ENCODE measurements around the gene CHMP4B.
"Not testable (repeated sequence)": the region's sequence is repeated elsewhere in the genome, so short reads cannot be mapped to it uniquely, and the experiment has no call there.

Gene CHMP4B

DNA sequence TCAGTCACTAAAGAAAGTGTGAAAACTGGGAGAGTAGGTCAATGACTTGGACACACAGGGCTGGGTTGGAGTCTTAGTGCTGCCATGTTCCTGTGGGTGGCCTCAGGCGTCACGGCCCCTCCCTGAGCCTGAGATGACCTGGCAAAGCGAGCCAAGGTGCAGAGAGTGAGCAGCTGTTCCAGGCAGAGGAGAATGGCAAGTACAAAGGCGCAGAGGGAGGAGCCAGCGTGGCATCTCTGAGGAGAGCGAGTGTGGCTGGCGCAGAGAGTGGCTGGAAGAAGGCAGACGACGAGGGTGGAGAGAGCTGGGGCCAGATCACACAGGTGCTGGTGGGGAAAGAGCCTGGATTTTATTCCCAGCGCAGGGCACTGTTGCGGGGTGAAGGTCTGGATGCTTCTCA lies 20.6 kb upstream of the CHMP4B start:
- no peak for DNase-seq

DNA sequence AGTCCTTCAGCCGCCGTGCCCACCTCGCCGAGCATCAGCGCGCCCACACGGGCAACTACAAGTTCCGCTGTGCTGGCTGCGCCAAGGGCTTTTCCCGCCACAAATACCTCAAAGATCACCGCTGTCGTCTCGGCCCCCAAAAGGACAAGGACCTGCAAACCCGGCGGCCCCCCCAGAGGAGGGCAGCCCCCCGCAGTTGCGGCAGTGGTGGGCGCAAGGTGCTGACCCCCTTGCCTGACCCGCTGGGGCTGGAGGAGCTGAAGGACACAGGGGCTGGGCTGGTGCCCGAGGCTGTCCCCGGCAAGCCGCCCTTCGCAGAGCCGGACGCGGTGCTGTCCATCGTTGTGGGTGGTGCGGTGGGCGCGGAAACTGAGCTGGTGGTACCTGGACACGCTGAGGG lies 20.1 kb upstream of the CHMP4B start:
- no peak for DNase-seq

DNA sequence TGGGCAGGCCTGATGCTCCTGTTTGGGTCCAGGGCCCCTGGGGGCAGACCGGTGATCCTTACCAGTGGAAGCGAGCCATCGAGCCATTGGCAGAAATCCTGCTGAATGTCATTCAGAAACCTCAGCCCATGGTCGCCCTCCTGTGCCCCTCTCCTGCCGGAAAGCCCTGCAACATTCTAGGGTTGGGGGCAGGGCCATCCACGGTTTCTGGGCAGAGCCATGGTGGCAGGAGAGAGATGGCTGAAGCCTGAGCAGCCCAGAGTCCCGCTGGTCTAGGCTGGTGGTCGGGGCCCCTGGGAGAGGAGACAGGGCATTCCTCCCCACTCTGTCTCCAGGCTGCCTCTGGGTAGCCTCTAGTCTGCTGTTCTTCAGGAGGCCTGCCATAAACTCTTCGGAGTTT lies 19.6 kb upstream of the CHMP4B start:
- DNase-seq = no peak

DNA sequence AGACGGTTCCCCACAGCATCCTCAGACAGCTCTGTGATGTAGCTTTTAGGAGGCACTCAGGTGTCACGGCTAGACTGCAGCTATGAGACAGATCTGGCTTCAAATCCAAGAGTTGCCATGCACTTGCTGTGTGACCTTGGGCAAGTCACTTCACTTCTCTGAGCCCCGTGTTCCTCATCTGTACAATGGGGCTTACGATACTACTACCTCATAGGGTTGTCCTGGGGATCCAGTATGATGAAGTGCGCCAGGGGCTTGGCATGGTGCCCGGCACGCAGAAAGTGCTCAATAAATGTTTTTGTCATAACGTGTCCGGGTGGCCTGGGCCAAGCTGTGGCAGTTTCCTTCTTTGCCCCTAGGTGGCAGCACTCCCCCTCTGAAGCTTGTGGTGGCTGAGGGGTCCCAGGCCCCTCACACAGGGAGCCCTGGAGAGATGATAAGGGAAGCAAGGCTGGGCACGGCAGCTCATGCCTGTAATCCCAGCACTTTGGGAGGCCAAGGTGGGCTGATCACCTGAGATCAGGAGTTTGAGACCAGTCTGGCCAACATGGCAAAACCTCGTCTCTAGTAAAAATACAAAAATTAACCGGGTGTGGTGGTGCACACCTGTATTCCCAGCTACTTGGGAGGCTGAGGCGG lies 19.1 kb upstream of the CHMP4B start:
- DNase-seq = peak; percentile 34

DNA sequence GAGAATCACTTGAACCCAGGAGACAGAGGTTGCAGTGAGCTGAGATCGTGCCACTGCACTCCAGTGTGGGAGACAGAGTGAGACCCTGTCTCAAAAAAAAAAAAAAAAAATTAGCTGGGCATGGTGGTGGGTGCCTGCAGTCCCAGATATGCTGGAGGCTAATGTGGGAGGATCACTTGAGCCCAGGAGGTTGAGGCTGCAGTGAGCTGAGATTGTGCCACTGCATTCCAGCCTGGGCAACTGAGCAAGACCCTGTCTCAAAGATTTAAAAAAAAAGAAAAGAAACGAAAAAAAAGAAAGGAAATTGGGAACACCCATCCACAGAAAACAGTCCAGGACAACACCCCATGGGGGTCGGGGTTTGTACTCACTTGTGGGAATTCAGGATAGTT lies 18.6 kb upstream of the CHMP4B start:
- DNase-seq = not testable (repeated sequence)

DNA sequence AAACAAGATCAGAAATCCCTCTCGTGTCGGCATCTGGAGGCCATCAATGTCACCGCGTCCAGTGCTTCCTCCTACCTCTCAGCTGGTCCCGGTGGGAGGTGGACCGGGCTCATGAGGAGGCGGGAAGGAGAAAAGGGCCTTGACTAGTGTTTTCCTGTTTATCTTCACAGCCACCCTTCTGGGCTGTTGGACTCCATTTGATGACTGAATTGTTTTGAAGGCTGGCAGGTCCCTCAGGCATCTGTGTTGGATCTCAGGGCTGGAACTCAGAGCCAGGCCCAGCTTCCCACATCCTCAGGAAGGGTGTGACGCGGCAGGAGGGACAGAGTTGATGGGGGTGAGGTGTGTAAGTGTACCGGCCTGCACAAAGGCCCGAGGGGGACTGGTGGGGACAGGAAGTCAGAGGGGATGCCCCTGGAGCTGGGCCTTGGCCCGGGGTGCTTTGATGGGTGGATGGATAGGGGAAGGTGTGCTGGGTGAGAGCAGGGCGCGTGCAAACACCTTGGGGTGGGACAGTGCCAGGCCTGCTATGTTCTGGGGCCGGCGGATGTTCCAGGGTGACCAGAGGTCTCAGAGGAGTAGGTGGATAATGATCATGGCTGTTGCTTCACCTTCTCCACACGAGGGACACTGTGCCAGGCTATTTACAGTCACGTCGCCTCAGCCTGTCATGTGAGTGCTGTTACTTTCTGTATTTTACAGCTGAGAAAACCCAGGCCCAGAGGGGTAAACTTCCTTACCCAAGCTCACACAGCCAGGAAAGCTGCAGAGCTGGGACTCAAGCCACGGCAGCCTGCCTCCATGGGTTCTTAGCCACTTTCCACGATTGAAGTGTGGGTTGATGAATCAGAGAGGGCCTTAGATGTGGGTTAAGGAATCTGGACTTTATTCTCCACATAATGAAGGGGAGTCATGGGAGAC lies 17.9 kb upstream of the CHMP4B start:
- DNase-seq = no peak

DNA sequence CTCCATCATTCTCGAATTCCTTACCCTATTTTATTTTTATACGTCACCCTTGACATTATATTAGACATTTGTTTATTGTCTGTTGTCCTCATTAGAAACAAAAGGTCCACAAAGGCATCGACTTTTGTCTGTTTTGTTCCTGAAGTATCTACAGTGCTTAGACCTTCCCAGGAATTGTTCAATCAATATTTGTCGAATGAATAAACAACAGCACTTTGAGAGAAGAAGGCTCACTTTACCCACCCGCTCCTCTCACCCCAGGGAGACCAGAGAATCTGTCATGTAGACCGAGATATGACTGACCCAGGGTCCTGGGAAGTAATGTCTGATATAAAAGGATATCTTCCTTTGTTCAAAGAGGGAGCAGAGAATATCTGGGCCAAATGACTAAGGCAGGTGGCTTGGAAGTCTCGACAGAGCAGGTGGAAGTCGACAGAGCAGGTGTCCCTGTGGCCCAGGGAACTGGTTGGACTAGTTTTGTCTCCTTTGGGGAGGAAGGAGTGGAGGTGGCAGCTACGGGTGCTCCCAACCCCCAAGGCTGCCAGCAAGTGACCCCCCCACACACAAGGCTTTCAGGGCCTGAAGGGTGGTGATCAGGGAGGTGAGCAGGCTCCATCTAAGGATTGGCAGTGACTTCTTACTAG lies 14.8 kb upstream of the CHMP4B start:
- DNase-seq = no peak

DNA sequence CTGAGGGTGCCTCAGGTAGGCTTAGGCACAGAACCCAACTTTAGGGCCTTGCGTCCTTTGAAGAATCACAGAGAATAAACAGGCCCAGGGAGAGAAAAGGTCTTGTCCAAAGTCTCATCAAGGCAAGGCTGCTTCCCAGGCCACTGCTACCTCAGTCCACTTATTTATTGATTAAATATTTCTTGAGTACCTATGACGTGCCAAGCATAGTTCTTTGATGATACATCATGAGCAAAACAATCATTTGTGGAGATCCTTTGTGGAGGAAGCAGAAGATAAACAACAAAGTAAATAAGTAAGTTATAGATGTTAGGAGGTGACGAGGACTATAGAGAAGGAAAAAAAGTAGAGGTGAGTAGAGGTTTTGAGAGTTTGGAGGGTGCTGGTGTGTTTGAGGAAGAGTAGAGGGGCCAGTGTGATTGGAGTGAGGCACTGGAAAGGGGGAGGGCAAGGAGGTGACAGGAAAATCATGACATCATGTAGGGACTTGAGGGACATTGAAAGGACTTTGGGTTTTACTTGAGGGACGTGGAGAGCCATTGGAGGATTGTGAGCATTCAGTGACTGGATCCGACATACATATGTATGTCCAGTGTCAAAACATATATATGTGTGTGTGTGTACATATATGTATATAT lies 14.1 kb upstream of the CHMP4B start:
- no peak for DNase-seq

DNA sequence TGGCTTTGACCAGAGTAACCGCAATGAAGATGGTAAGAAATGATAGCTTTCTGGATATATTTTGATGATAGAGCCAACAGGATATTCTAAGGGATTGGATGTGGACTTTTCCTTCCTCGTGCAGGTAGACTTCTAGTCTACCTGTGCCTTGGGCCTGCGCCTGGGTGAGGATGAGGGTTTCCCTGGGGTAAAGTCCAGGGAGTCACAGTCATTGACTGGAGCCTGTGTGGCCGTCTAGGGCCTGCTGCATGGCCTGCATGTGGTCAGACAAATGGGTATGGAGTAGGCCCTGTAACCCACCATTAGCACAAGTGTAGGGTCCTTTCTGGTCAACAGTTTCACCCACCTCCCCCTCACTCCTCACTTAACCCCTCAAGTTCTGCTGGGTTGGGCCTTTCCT lies 12.7 kb upstream of the CHMP4B start:
- DNase-seq = no peak

DNA sequence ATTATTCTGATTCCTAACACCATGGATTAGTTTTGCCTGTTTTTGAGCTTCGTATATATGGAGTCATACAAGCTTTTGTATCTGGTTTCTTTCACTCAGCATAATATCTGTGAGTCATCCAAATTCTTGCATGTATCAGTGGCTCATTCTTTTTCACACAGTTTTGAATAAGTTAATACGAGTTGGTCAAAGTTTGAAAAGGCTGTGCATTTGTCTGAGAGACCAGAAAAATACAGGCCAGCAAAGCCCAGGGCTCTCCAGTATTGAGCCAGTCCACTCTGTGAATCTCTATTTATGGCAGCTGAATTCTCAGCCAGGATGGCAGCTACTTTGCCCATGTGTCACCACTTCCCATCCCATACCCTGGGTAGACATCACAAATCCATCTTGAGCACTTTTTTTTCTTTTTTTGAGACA lies 7.2 kb upstream of the CHMP4B start:
- no peak for DNase-seq

DNA sequence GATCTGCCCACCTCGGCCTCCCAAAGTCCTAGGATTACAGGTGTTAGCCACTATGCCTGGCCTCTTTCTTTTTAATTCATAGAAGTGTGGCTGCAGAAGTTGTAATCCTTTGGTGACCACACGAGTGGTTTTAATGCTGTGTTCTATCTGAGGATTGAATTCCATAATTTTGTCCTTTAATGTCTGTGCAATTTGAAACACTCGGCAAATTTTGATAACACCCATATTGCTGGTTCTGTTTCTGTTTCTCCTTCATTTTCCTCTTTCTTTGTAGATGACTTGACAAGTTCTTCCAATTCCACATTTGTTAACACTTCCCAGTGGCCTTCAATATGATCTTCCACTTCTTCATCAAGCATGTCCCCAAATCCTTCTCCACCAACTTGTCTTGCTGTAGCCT lies 2.8 kb upstream of the CHMP4B start:
- no peak for DNase-seq

DNA sequence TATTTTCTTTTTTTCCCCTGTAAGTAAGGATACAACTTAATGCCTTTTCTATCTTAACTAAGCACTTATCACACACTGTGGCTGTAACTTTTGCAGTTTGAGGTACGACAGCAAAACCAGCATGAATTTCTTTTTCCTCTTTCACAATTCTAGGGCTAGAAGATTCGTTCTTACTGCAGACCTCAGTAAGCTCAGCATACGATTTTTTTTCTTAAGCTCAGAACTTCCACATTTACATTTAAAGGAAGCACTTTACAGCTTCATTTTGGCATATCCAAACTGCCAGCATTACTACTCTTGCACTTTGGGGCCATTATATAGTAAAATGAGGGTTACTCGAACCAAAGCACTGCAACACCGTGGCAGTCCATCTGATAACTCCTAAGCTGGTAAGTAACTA lies 889 bp upstream of the CHMP4B start:
- DNase-seq = no peak

DNA sequence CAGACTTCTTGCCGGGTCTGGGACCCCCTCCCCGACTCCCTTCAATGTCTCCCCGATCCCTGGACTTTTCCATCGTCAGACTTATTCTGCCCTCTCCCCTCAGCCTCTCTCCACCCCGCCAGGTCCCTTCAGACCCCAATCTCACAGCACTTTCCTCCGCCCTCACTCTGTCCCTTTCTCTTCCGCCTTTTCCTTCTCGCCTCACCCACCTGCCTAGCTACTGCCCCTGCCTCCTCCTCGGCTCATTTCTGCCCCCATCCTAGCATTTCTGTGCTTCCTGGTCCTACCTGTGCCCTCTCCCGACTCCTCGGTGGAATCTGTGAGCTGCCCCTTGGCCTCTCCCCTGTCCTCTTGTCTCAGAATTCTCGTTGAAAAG lies 616 bp downstream of the CHMP4B start:
- no peak for DNase-seq

DNA sequence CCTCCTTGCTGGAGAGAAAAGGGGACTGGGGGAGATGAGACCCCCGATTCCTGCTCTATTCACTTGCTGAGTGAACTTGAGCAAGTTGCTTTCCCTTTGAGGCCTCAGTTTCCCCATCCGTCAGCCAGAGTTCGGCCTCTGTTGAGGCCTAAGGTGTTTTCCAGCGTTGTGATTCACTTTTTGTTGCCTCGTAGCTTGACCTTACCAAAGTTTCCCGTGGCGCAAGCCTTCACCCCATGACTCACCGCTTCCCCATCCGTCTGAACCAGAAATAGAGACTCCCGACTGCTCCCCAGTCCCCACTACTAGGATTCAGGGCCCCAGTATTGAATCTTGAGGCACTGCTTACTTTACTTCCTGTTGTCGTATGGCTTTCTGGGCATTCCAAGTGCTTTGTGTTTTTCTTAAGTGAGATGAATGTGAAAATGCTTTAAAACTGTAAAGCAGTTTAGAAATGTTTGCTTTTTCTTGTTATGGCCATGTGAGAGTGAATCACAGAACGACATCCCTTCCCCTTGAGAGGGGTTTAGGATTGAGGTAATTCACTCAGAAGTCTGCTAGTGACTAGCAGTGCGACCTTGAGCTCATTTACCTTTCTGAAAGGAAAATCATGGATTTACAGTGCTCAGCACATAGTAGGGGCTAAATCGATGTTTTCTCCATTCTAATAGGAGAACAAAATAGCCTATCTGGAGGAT lies 1.2 kb downstream of the CHMP4B start:
- DNase-seq = no peak

DNA sequence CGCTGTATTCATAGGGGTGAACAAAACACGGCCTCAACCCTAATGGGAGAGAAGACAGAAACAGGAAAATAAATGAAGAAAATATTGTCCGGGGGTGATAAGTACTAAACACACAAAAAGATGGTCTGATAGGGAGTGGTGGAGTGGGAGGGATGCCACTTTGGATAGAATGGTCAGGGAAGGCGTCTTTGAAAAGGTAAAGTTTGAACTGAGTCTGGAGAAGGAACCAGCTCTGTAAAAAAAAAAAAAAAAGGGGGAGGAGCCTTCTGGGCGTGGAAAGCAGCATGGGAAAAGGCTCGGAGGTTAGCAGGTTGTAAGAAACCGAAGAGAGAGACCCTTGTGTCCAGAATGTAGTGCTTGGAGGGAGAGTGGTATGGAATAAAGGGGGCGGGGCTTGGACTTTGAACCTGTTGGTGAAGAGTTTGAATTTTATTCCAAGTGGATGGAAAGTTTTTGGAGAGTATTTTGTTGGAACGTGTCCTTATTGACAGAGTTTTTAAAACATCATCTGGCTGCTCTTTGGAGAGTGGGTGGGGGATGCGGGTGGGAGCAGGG lies 1.8 kb downstream of the CHMP4B start:
- DNase-seq = no peak

DNA sequence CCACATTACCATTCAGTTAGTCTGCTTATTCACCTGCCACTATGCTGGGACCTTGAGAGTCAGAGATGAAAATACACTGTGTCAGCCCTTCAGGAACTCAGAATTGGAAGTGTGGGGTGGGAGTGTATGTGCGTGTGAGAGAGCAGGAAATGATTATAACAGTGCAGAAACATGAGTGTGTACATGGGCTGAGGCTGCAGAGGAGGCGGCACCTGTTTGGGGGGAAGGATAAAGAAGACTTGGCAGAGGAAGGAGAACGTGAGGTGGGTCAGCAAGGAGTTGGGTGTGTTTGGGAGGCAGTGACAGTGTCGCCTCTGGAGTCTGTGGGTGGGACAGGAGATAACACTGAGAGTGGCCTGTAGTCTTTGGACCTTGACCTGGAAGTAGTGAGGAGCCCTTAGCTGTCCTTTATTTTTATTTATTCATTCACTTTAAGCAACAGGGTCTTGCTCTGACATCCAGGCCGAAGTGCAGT lies 3.1 kb downstream of the CHMP4B start:
- DNase-seq = no peak

DNA sequence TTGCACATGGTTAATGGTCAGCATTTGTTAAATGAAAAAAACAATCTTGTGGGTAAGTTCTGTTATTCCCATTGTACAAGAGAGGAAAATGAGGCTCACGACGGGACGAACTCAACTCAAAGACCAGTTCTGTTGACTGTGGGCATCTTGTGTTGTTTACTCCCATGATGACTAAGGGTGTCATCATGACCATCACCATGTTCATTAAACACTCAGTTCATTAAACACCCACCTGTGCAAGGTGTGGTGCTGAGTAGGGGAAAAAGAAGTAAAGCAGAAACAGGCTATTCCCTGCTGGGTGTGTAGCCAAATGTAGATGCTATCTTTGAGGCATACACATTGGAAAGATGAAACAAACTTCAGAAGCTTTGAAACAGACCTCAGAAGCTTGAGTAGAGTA lies 4.5 kb downstream of the CHMP4B start:
- DNase-seq = no peak

DNA sequence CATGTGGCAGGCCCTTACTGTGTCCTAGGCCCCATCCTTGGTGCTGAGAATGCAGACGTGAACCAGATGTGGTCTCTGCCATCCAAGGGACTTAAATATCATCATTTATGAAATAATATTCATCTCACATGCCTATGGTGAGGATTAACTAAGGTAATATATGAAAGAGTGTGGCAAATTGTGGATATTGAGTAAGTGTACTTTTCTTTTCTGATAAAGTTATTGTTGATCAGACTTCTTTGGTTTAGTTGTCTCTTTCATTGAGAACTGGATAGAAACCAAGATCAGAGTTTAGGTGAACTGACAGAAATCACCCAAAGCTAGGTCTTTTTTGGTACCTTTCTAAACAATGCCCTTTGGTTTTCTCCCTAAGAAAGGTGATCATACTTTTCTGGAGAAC lies 5.0 kb downstream of the CHMP4B start:
- DNase-seq = no peak

DNA sequence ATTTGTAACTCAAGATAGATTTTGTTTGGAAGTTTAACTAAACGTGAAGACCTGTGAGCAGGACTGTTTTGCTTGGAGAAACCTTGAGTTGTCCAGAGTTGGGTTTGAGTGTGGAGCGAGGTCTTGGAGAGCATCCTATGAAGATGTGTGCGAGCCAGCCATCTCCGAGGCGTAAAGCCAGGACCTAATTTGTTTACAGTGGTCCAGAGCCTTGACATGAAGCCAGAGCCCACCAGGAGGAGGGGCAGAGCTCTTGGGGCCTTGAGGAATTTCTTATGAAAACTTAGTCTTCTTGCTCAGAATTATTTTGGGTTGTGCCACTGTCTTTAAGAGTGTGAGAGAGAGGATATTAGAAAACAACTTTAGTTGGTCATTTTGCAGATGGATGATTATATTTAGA lies 6.3 kb downstream of the CHMP4B start:
- no peak for DNase-seq

DNA sequence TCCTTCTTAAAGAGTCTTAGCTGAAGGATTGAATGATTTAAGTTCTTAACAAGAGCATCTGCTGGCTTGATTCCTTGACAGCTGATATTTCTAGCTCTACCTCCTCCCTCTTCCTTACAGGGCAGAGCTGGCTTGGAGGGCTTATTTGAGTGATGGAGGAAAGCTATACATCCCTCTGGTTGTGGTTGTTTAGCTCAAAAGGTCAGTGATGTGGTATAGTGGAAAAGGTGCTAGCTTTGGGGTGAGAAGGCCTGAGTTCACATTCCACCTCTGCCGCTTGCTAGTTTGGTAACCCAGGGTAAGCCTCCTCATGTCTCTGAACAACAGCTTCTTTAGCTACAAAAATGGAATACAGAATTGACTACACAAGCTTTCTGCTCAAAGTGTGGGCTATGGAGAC lies 8.3 kb downstream of the CHMP4B start:
- no peak for DNase-seq

DNA sequence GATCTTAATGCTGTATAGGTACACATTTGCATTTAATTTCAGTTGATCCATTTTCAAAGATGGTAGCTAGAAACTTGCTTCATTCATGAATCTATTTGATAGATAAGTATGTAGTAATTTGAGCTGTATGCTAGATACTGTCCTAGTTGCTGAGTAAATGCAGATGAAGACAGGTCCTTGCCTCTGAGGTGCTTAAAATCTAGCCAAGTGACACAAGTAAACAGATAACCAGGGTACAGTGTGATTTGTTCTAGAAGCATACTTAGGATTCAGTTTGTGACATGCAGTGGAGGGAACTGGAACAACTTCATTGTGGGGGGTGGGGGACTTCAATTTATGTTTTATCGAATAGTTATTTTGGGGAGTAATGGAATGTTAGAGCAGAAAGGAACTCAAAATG lies 9.2 kb downstream of the CHMP4B start:
- DNase-seq = no peak

DNA sequence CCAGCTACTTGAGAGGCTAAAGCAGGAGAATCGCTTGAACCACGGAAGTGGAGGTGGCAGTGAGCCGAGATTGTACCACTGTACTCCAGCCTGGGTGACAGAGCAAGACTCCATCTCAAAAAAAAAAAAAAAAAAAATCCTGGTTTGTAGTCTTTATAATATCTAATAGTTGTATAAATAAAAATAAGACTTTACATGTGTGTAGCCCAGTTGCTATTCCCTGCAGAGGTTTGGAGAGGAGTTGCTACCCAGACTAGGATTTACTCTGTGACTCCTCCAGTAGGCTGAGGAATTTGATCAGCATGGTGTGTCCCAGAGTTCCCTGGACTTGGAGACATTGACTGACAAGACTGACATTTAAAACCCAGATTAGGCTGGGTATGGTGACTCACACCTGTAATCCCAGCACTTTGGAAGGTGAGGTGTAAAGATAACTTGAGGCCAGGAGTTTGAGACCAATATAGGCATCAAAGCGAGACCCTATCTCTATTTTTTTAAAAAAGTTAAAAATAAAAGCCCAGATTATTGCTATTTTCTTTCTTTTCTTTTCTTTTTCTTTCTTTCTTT lies 10.2 kb downstream of the CHMP4B start:
- no peak for DNase-seq
